Common myeloid progenitor, CD34-positive (primary cell): ENCODE results near the gene TNS1.

Source experiments
- CTCF ChIA-PET: fragments of 350-600 bp; sonication (Branson Sonifier 250); formaldehyde crosslinking; loops from one replicate; lab custom pipeline; 2021; ENCODE audit warnings: antibody characterized with exemption; lab: Charles Lee
- POLR2A ChIA-PET: fragments of 350-600 bp; sonication (Branson Sonifier 250); formaldehyde crosslinking; loops from one replicate; lab custom pipeline; 2021; ENCODE audit warnings: antibody characterized with exemption; lab: Charles Lee
- DNase-seq, 3 donors: peaks; one replicate each; pipeline versions ENCODE4 v3.0.0 to v3.0.0-alpha.2; 2013
- H3K27ac ChIP-seq, 2 experiments: 1 replicate in 1 of 2; 2 replicates in 1 of 2; pipeline ENCODE4 v1.7.0; 2013; ENCODE audit warnings: inconsistent platforms in 2 of 2, low read length in 2 of 2, mild to moderate bottlenecking in 2 of 2, low read depth in 1 of 2, moderate library complexity in 1 of 2; ENCODE audit not compliant: severe bottlenecking in 2 of 2, insufficient read depth in 1 of 2, poor library complexity in 1 of 2
- H3K27me3 ChIP-seq, 5 experiments: replicated peaks in 2 of 5; 1 replicate in 3 of 5; 2 replicates in 2 of 5; pipeline versions ENCODE4 v1.6.1 to v1.7.0; 2013; ENCODE audit warnings: low read length in 4 of 5, mild to moderate bottlenecking in 2 of 5, moderate library complexity in 2 of 5, inconsistent platforms in 1 of 5; ENCODE audit not compliant: insufficient read depth in 5 of 5, control insufficient read depth in 4 of 5
- H3K36me3 ChIP-seq, 4 experiments: 1 replicate in 2 of 4; 2 replicates in 2 of 4; pipeline versions ENCODE4 v1.6.1 to v1.7.0; 2013; ENCODE audit warnings: low read length in 3 of 4, control low read depth in 1 of 4, mild to moderate bottlenecking in 1 of 4; ENCODE audit not compliant: control insufficient read depth in 4 of 4, insufficient read depth in 4 of 4
- H3K4me1 ChIP-seq, 4 experiments: 1 replicate in 3 of 4; 2 replicates in 1 of 4; pipeline versions ENCODE4 v1.6.1 to v1.7.1; 2013; ENCODE audit warnings: low read length in 3 of 4, mild to moderate bottlenecking in 3 of 4, control low read depth in 1 of 4, inconsistent platforms in 1 of 4, moderate library complexity in 1 of 4; ENCODE audit not compliant: control insufficient read depth in 4 of 4, insufficient read depth in 4 of 4; ENCODE audit errors: control extremely low read depth in 1 of 4
- H3K4me3 ChIP-seq, 7 experiments: 1 replicate in 4 of 7; 2 replicates in 3 of 7; pipeline versions ENCODE4 v1.5.1 to v1.7.0; 2013; ENCODE audit warnings: mild to moderate bottlenecking in 7 of 7, low read length in 6 of 7, moderate library complexity in 6 of 7, inconsistent platforms in 2 of 7, low read depth in 2 of 7, control low read depth in 1 of 7; ENCODE audit not compliant: insufficient read depth in 4 of 7, control insufficient read depth in 1 of 7; ENCODE audit errors: extremely low read depth in 1 of 7
- H3K9me3 ChIP-seq, 5 experiments: 1 replicate in 4 of 5; 2 replicates in 1 of 5; pipeline versions ENCODE4 v1.6.1 to v1.7.1; 2013; ENCODE audit warnings: low read length in 4 of 5, mild to moderate bottlenecking in 2 of 5, inconsistent platforms in 1 of 5, low read depth in 1 of 5, moderate library complexity in 1 of 5; ENCODE audit not compliant: control insufficient read depth in 4 of 5, insufficient read depth in 2 of 5; ENCODE audit errors: control extremely low read depth in 1 of 5
- WGBS: methylation state at CpG from one replicate; pipeline ENCODE4 v1.1.5; 2013; ENCODE audit not compliant: insufficient coverage; 5-methylcytosine and 5-hydroxymethylcytosine counted together

The TNS1 gene

DNA sequence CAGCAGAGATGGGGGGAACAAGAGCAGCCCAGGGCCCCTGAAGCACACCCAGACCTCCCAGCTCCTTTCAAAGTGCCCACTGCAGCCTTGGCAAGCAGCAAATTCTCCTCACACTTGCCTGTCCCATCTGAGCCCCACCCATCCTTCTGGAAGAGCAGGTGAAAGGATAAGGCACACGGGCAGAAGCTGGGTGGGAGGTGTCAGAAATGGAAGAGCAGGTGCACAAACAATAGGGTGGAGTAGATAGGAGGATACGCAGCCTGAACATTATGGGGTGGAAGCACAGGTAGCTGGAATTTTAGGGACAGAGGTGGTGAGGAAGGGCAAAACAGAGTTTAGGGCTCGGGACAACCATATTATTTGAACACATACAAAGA lies 69.2 kb downstream of the TNS1 start:
- H3K27ac ChIP-seq: no peak overlapping the region
- POLR2A ChIA-PET: no interaction called here
- H3K4me3 ChIP-seq: no peak overlapping the region
- WGBS: 97% methylated on average over 3 of the region's 3 CpGs
- H3K9me3 ChIP-seq: no peaks in the 10 kb centered on the region
- no peaks in the 10 kb centered on the region for H3K36me3 ChIP-seq
- CTCF ChIA-PET: interaction anchor here (0.9 to 5.3 kb wide), 5 partner anchors 11 to 53 kb away, joined by 3 to 32 read pairs (median 3); no protein-coding TSS in a partner anchor
- no peak for DNase-seq
- H3K27me3 ChIP-seq: peaks cover 0 to 4% (median 0%) of the 10 kb centered on the region in 5 experiments
- H3K4me1 ChIP-seq: peaks cover 0 to 70% (median 51%) of the 10 kb centered on the region in 4 experiments

DNA sequence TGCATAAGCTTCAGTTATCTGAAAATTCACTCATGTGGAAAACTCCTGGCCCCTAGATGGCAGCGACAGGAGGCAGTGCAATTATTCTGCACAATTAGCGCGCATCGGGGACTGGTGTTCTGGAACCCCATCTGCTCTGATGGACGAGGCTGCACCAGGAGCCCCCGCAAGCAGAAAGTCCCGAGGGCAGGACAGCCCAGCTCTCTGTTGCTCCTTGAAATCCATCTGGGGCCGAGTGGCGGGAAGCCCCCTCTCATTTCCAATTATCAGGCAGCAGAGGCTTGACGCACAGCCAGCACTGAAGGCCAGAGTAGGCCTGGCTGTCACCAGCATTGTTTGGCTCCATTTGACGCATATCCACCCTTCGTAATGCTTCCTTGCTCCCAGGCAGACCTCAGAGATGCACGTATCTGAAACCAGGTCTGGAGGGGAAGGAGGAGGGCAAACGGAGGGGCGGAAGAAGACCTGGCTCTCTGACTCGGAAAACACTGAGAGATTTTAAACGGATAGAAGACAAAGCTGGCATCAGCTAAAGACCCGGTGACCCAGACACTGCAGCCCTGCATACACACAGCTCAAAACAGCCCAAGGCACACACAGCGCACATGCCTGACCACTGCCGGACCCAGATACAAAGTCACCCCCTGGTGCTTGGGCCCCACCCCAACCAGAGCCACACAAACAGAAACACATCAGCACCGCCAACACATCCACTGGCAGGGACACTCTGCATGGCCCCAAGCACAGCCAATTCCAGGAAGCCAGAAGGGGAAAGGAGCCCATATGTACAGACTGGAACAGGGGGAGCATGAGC lies 69.8 kb downstream of the TNS1 start:
- Histone ChIP-seq H3K27ac (no peak overlapping the region), H3K4me1 (peaks cover 0 to 74% (median 57%) of the 10 kb centered on the region in 4 experiments), H3K9me3 (no peaks in the 10 kb centered on the region), H3K4me3 (no peak overlapping the region), H3K36me3 (no peaks in the 10 kb centered on the region), H3K27me3 (peaks cover 0 to 4% (median 0%) of the 10 kb centered on the region in 5 experiments)
- no peak for DNase-seq
- CTCF ChIA-PET: interaction anchor here (0.7 to 5.3 kb wide), 11 partner anchors 9 to 55 kb away, joined by 3 to 32 read pairs (median 3); no protein-coding TSS in a partner anchor
- POLR2A ChIA-PET: interaction anchor here (0.6 kb wide), 1 partner anchor 131 kb away, joined by 3 read pairs; no protein-coding TSS in a partner anchor
- WGBS: 92% methylated on average over 17 of the region's 21 CpGs

DNA sequence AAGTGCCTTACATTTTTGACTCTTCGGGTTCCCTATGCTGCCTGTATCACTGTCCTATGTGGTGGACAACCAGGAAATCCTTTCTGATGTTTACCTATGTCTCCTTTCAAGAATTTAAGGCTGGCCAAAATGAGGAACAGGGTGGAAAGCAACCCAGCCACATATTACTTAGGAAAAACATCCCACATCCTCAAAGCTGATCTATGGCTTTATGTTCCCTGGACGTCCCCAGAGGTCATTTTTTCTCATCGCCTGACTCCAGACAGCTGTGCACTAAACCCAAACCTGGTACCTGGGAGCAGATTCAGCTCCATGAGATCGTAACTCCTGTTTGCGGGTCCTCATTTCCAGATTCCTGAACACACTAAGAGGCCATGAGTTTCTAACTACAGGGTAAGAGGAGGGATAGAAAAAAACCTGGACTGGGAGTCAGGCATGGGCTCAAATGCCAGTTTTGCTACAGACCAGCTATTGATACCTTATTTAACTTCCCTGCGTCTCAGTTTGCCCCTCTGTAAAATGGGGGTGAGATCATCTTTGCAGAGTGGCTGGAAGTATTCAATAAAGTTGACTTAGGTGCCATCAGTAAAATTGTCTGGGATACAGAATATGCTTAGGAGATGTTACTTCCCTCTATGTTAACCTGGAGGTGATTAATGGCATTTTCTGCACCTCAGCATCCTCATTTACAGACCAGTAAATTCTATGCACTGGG lies 70.8 kb downstream of the TNS1 start:
- 90% methylated on average over 4 of the region's 6 CpGs for WGBS
- POLR2A ChIA-PET: interaction anchor here (0.6 kb wide), 1 partner anchor 132 kb away, joined by 3 read pairs; no protein-coding TSS in a partner anchor
- H3K27me3 ChIP-seq: peaks cover 0 to 4% (median 0%) of the 10 kb centered on the region in 5 experiments
- H3K4me1 ChIP-seq: peaks cover 0 to 71% (median 54%) of the 10 kb centered on the region in 4 experiments
- no peak for DNase-seq
- no peaks in the 10 kb centered on the region for H3K9me3 ChIP-seq
- H3K27ac ChIP-seq: no peak overlapping the region
- CTCF ChIA-PET: interaction anchor here (0.7 to 5.3 kb wide), 11 partner anchors 10 to 56 kb away, joined by 3 to 32 read pairs (median 3); no protein-coding TSS in a partner anchor
- H3K4me3 ChIP-seq: no peak overlapping the region
- H3K36me3 ChIP-seq: no peaks in the 10 kb centered on the region

DNA sequence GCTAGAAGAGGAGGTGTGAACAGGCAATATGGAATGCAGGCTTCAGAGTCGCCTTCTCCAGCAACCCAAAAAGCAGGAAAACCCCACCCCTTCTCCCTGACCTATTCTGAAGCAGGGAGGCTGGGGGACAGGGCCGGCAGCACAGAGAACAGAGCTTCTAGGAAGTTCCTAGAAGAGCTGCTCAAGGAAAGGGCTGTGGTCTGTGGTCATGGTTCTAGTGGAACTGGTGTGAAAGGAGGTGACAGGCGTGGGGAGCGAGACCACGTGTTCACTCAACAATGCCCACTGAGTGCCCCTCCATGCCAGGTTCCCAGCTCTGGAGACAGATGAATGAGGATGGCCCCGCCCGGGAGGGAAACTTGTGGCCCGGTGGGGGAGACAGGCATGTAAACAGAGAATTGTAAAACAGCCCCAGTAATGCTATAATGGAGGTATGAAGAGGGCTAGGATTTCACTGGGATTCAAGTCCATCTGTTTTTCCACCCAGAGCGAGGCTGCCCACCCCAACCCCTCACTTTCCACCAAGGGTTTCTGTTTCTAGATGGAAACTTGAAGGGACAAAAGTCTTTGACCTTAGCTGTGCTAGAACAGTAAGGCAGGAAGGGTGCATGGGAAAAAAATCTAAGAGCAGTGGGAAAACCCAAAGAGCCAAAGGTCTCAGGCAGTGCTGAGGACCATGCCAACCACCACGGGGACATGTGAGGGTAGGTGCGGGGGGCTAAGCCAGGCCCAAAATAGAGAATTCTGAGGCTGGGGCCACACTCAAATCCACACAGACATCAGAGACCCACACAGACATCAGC lies 71.8 kb downstream of the TNS1 start:
- 12% methylated on average over 7 of the region's 11 CpGs for WGBS

DNA sequence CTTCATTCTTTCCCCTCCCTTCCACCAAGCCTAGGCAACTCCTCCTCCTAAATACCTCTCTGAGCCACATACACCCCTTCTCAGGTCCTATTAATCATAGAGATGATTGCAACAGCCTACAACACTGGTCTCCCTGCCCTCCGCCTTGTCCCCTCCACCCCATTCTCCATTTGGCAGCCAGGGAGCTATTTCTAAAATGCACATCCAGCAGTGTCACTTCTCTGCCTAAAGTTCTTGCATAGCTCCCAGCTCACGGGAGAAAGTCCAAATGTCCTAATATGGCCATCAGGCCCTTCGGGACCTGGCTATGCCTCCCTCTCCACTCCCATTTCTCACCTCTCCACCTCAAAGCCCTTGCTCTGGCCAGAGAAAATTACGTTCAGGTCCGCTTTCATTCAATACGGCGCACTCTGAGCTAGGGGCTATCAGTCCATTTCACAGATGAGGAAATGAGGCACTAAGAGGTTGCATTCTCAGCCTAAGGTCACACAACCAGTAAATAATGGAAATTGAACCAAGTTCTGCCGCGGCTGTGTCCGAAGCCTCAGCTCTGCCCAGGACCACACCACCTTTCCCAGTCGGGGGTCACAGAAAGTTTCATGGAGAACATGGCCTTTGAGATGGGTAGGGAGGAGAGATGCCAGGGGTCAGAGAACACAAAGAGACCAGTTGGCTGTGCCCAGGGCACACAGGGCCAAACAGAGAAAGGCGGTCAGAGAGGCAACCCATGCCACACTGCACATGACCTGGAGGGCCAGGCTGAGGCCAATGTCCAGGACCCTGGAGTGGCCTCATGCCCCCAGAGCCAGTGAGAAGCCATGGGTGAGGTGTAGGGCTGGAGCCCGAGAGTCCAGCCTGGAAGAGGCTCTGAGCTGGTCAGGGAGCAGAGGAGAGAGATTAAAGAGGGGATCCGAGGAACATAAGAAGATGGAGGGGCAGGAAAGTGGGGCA lies 72.8 kb downstream of the TNS1 start:
- CTCF ChIA-PET: interaction anchor here (0.8 to 5.3 kb wide), 7 partner anchors 9 to 1265 kb away, joined by 3 to 32 read pairs (median 6); no protein-coding TSS in a partner anchor
- peaks cover 0 to 4% (median 0%) of the 10 kb centered on the region in 5 experiments for H3K27me3 ChIP-seq
- H3K9me3 ChIP-seq: no peaks in the 10 kb centered on the region
- H3K4me1 ChIP-seq: peaks cover 0 to 61% (median 48%) of the 10 kb centered on the region in 4 experiments
- no peak for DNase-seq
- POLR2A ChIA-PET: no interaction called here
- no peak overlapping the region for H3K27ac ChIP-seq
- no peaks in the 10 kb centered on the region for H3K36me3 ChIP-seq
- whole genome bisulfite sequencing: 90% methylated on average over 11 of the region's 14 CpGs
- peak overlapping the region in 1 of 7 experiments; percentile 3 for H3K4me3 ChIP-seq

More for the DNA sequence above, 71.8 kb downstream of the TNS1 start:
- Histone ChIP-seq H3K27me3 (peaks cover 0 to 4% (median 0%) of the 10 kb centered on the region in 5 experiments), H3K9me3 (no peaks in the 10 kb centered on the region), H3K4me1 (peaks cover 0 to 69% (median 54%) of the 10 kb centered on the region in 4 experiments), H3K36me3 (no peaks in the 10 kb centered on the region), H3K27ac (no peak overlapping the region), H3K4me3 (peak overlapping the region in 1 of 7 experiments; percentile 3)
- ChIA-PET CTCF (interaction anchor here (0.8 to 5.3 kb wide), 8 partner anchors 10 to 1266 kb away, joined by 3 to 32 read pairs (median 5); no protein-coding TSS in a partner anchor), POLR2A (interaction anchor here (0.7 kb wide), 1 partner anchor 26 kb away, joined by 4 read pairs; no protein-coding TSS in a partner anchor)
- peak in 2 of 3 donors; percentile 74 to 81 for DNase-seq
